ENCODE results near the gene RIOX2.
"Not testable (repeated sequence)": the region's sequence is repeated elsewhere in the genome, so short reads cannot be mapped to it uniquely, and the experiment has no call there.

Gene RIOX2

DNA sequence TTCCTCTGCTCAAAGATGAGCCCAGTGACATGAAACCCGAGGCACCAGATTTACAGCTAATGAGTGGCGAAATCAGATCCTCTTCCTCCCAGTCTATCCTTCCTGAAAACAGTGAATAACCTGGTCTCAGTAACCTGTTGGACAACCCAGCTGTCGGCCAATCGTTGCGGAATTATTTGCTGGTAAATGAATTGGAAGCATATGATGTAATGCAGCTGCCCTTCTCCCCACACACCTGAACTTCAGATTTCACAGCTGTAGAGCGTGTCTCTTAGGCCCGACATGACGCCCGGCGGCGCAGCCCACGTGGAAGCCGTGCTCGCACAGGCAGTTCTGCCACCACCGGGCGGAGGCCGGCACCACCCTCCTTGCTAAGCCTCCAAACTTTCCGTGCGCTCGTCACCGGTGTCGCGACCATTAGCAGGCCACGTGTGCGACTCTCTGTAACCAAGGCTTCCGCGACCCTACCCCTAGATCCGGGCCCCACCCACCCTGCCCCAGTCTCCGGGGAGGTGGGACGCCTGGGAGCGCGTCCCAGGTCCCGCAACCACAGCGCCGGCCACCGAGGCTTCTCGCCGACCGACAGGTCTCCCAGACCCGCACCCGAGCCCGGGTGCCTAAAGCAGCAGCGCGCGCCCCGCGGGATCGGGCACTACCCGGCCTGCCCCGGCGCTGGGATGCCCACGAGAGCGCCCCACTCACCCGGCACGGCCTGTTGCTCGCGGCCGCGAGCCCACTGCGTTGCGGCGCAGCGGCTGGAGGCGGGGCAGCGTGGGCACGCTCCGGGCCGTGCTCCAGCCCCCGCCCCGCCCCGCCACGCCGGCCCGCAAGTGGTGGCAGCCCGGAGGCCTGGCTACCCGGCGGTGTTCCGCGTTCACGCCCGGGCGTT is at the start of gene RIOX2:
TSS of gene RIOX2 (minus strand) at position 753 of the 889 bp plus-strand sequence. CDS start 4,838 bp downstream, outside the sequence.
- TF ChIP-seq, protein P1, sequence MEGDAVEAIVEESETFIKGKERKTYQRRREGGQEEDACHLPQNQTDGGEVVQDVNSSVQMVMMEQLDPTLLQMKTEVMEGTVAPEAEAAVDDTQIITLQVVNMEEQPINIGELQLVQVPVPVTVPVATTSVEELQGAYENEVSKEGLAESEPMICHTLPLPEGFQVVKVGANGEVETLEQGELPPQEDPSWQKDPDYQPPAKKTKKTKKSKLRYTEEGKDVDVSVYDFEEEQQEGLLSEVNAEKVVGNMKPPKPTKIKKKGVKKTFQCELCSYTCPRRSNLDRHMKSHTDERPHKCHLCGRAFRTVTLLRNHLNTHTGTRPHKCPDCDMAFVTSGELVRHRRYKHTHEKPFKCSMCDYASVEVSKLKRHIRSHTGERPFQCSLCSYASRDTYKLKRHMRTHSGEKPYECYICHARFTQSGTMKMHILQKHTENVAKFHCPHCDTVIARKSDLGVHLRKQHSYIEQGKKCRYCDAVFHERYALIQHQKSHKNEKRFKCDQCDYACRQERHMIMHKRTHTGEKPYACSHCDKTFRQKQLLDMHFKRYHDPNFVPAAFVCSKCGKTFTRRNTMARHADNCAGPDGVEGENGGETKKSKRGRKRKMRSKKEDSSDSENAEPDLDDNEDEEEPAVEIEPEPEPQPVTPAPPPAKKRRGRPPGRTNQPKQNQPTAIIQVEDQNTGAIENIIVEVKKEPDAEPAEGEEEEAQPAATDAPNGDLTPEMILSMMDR (IDR thresholded peaks at IDR 0.05; ENCODE audit: control insufficient read depth, insufficient read depth, low read depth, low read length, missing control alignments), result no peak
- H3K4me3 ChIP-seq (ENCODE audit: control insufficient read depth, low read depth, low read length), result peak within 1 kb of the TSS; percentile 49
- DNase-seq (ENCODE audit: low read depth), result no peak

DNA sequence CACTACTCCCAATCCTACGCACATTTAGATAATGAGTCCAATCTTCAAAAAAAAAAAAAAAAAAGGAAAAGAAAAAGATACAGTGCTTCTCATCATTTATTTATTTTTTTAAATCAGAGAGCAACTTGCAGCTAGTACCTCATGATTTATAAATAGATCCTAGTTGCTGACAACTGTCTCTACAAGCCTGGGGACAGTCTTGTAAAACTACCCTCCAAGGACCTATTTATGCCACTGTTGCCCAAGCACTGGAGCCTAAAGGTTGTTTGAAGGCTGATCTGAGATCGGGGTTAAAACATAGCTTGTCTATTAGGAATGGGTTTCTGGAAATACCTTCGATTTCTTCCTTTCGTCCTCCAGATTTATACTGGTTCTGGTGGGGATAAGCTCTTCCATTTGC is 48.2 kb upstream of the RIOX2 start:
- no peak overlapping the region for H3K4me3 ChIP-seq (ENCODE audit: control insufficient read depth, low read depth, low read length)
- no peak for DNase-seq (ENCODE audit: low read depth)
- TF ChIP-seq, protein P1 (IDR thresholded peaks at IDR 0.05; ENCODE audit: control insufficient read depth, insufficient read depth, low read depth, low read length, missing control alignments), result no peak

DNA sequence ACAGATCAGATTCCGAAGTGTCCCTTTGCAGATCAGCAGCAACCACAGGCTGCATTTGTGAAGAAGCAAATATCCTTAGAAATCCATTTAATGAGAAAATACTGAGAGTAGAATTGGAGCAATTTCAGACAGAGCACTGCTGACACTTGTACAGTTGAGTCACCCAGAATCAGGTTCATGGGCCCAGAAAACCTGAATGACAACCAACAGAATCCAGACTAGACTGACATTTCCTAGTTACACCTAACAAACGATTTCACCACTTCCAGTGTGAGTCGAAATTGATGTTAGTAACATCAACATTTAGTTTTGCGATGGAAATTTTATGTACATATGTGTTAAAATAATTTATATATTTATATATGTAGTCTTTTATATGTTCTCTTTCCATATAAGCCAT is 46.1 kb upstream of the RIOX2 start:
- TF ChIP-seq, protein P1 (IDR thresholded peaks at IDR 0.05; ENCODE audit: control insufficient read depth, insufficient read depth, low read depth, low read length, missing control alignments), result no peak
- H3K4me3 ChIP-seq (ENCODE audit: control insufficient read depth, low read depth, low read length), result no peak overlapping the region
- no peak for DNase-seq (ENCODE audit: low read depth)

DNA sequence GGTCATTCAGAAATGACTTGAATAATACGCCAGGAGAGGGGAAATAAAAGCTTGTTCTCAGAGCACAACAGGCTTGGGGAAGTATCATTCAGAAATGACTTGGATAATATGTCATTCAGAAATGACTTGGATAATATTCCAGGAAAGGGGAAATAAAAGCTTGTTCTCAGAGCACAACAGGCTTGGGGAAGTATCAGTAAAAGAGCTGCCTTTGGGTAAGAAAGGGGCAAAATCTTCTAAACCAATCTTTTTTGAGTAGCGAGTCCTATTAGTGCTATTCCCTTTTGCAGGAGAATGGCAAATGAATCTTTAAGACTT is 42.0 kb upstream of the RIOX2 start:
- no peak overlapping the region for H3K4me3 ChIP-seq (ENCODE audit: control insufficient read depth, low read depth, low read length)
- DNase-seq (ENCODE audit: low read depth), result no peak
- TF ChIP-seq, protein P1 (IDR thresholded peaks at IDR 0.05; ENCODE audit: control insufficient read depth, insufficient read depth, low read depth, low read length, missing control alignments), result no peak

DNA sequence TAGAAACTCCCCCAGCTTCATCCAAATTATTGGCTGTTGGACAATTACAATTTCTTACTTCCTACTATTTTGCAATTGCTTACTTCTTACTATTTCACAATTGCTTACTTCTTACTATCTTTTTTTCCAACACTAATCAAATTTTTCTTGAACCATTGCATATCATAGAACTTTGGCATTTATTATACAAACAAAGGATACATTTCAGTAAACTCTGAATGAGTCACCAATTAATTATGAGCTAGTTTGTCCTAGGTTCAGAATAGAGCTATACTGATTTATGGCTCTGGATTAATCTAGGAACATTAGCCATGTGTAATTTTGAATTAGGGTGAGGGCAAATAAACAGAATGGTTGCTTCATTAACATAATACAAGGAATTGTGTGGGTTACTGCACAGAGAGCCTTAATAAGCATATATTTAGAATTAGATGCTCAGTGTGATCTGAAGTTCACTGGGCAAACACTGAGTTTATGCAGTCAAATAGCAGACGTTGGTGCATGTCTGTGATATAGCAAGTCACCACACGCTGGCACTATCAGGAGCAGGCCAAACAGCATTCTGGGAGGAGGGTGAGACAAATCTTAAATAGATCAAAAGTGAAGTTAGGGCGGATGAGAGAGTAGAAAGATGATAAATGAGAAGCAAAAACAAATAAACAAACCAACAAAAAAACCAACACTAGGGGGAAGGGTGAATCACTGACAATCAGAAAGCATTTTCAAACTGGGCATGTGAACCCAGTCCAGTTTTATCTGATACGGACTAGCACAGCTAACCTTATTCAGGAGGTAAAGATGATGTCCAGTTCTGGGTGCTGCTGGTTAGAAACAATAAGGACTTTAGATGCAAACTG is 41.4 kb upstream of the RIOX2 start:
- no peak for DNase-seq (ENCODE audit: low read depth)
- TF ChIP-seq, protein P1 (IDR thresholded peaks at IDR 0.05; ENCODE audit: control insufficient read depth, insufficient read depth, low read depth, low read length, missing control alignments), result no peak
- H3K4me3 ChIP-seq (ENCODE audit: control insufficient read depth, low read depth, low read length), result no peak overlapping the region

DNA sequence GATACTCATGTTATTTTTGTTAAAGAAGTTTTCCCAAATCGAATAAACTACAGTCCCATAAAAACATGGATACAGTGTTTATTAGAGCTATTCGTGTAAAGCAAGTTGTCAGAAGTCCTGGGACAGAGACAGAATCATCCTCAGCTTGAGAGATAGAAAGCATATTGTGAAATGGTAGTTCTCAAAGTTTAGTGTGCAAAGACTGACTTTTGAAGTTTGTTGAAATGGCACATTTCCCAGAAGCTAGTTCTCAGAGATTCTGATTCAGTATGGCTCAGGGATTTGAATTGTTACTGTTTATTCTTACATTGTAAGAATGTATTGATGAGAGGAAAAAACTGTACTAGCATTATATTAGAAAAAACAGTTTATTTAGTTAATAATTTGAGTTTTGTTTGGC is 40.7 kb upstream of the RIOX2 start:
- H3K4me3 ChIP-seq (ENCODE audit: control insufficient read depth, low read depth, low read length), result no peak overlapping the region
- DNase-seq (ENCODE audit: low read depth), result no peak
- TF ChIP-seq, protein P1 (IDR thresholded peaks at IDR 0.05; ENCODE audit: control insufficient read depth, insufficient read depth, low read depth, low read length, missing control alignments), result no peak

DNA sequence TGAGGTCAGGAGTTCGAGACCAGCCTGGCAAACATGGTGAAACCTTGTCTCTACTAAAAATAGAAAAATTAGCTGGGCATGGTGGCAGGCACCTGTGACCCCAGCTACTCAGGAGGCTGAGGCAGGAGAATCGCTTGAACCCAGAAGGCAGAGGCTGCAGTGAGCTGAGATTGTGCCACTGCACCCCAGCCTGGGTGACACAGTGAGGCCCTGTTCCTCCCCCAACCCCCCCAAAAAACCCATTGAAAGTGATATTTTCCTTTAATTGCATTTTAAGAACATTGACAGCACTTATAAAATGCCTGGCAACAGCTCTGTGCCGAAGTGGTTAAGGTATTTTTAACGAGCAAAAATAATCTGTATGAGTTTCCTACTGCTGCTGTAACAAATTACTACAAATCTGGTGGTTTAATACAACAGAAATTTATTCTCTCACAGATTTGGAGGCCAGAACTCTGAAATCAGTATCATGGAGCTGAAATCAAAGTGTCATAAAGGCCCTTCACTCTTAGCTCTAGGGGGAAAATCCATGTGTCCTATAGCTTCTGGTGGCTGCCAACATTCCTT is 38.7 kb upstream of the RIOX2 start:
- DNase-seq (ENCODE audit: low read depth); H3K4me3 ChIP-seq (ENCODE audit: control insufficient read depth, low read depth, low read length): not testable (repeated sequence)

Measured in AG09309 (cell line).